ENCODE data around the gene KRTAP4-3. TPM values are rescaled to one million over a fixed set of nuclear protein-coding genes. Genes with fewer than 3 reads are reported as not detected.

Gene KRTAP4-3
- not detected for total RNA-seq

GRCh38 chr17:41168121-41168520 lies at the start of gene KRTAP4-3:
Gene KRTAP4-3, minus strand, starts transcription at chr17:41168221. Its CDS starts 49 bp downstream, at chr17:41168172.
- in situ Hi-C loops (cut with MboI; ENCODE audit: low sequenced_read_pairs in 4 of 4) = loop anchor here in 1 of 4 donors (25.0 kb wide), 1 partner anchor 94 kb away; the partner anchor contains the start of genes KRTAP9-6 and KRTAP9-9
- intact Hi-C loops (cut with DNase I; ENCODE audit: low total_unique reads) = no loop called here

GRCh38 chr17:41215681-41216080 lies 47.7 kb upstream of the KRTAP4-3 start:
- Histone ChIP-seq H3K9me3 (no peaks in the 10 kb centered on the region), H3K27ac (no peak overlapping the region), H3K27me3 (peaks cover 0 to 4% (median 3%) of the 10 kb centered on the region in 3 donors), H3K4me3 (no peak overlapping the region), H3K36me3 (no peaks in the 10 kb centered on the region), H3K4me1 (no peaks in the 10 kb centered on the region)
- ATAC-seq (no peak), DNase-seq (no peak)
- intact Hi-C loops (cut with DNase I; ENCODE audit: low total_unique reads) = no loop called here
- TF ChIP-seq POLR2A (IDR thresholded peaks at IDR 0.05) = no peak
- no peak for TF ChIP-seq CTCF (IDR thresholded peaks at IDR 0.05 in 4 of 5, conservative IDR thresholded peaks at IDR 0.05 in 1 of 5)
- in situ Hi-C loops (cut with MboI; ENCODE audit: low sequenced_read_pairs in 4 of 4) = no loop called here

More at GRCh38 chr17:41168121-41168520, at the start of gene KRTAP4-3:
- H3K27ac ChIP-seq = no peak within 1 kb of the TSS
- ATAC-seq = no peak
- no peak for DNase-seq
- no peak within 1 kb of the TSS for H3K4me3 ChIP-seq
- no peaks in the 10 kb centered on the region for H3K4me1 ChIP-seq
- TF ChIP-seq POLR2A (IDR thresholded peaks at IDR 0.05) (no peak), CTCF (IDR thresholded peaks at IDR 0.05 in 4 of 5, conservative IDR thresholded peaks at IDR 0.05 in 1 of 5) (no peak)
- no peaks in the 10 kb centered on the region for H3K36me3 ChIP-seq
- H3K9me3 ChIP-seq = no peaks in the 10 kb centered on the region
- no peaks in the 10 kb centered on the region for H3K27me3 ChIP-seq

- intact Hi-C loops (cut with DNase I; ENCODE audit: low total_unique reads) (no loop called here), in situ Hi-C loops (cut with MboI; ENCODE audit: low sequenced_read_pairs in 4 of 4) (no loop called here)
- no peak for TF ChIP-seq CTCF (IDR thresholded peaks at IDR 0.05 in 4 of 5, conservative IDR thresholded peaks at IDR 0.05 in 1 of 5)
- TF ChIP-seq POLR2A (IDR thresholded peaks at IDR 0.05) = no peak
- DNase-seq = no peak
- H3K4me1 ChIP-seq = no peaks in the 10 kb centered on the region
- H3K9me3 ChIP-seq = no peaks in the 10 kb centered on the region
- peaks cover 0 to 5% (median 4%) of the 10 kb centered on the region in 3 donors for H3K27me3 ChIP-seq
- no peak overlapping the region for H3K27ac ChIP-seq
- no peak for ATAC-seq
- H3K4me3 ChIP-seq = no peak overlapping the region
- H3K36me3 ChIP-seq = no peaks in the 10 kb centered on the region
These were observed 44.6 kb upstream of the KRTAP4-3 start for GRCh38 chr17:41212524-41213169.

- no peaks in the 10 kb centered on the region for H3K36me3 ChIP-seq
- no peaks in the 10 kb centered on the region for H3K4me1 ChIP-seq
- ATAC-seq (no peak), DNase-seq (no peak)
- no peaks in the 10 kb centered on the region for H3K9me3 ChIP-seq
- intact Hi-C loops (cut with DNase I; ENCODE audit: low total_unique reads) (no loop called here), in situ Hi-C loops (cut with MboI; ENCODE audit: low sequenced_read_pairs in 4 of 4) (no loop called here)
- no peak for TF ChIP-seq POLR2A (IDR thresholded peaks at IDR 0.05)
- no peak for TF ChIP-seq CTCF (IDR thresholded peaks at IDR 0.05 in 4 of 5, conservative IDR thresholded peaks at IDR 0.05 in 1 of 5)
- peaks cover 0 to 5% (median 4%) of the 10 kb centered on the region in 3 donors for H3K27me3 ChIP-seq
- no peak overlapping the region for H3K4me3 ChIP-seq
- H3K27ac ChIP-seq = no peak overlapping the region
These were observed 43.9 kb upstream of the KRTAP4-3 start for GRCh38 chr17:41211845-41212466.

Measured in gastrocnemius medialis (tissue), 4 donors.